CD4-positive, alpha-beta T cell treated with Interleukin-15 for 1 hour (primary cell): ENCODE results near the gene MALRD1.

Experiments used
- DNase-seq: peaks from one replicate; pipeline ENCODE4 v3.0.0-alpha.2; 2020

The MALRD1 gene

GRCh38 chr10:19048489-19048888 lies at the start of gene MALRD1:
Gene MALRD1 (plus strand): TSS chr10:19048801. CDS start chr10:19048939, 138 bp downstream.
- DNase-seq = no peak

DNA sequence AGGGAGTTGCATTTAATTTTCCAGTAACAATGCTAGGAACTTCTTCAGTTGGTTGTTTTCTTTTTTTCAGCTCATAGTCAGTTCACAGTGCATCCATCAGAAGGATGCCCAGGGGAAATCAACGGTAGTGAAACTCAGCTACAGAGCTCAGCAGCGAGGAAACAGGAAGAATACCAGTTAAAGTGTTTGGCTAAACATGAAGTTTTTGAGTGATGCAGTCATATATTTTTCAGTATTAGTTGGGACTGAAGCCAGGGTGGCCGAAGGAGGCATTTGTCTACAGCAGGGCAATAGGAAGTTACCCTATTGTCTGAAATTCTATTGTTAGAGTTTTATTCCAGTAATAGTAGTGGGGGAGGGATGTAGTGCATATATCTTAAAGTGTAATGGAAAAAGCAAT lies 45.3 kb upstream of the MALRD1 start:
- DNase-seq = no peak

GRCh38 chr10:19012111-19012510 lies 36.5 kb upstream of the MALRD1 start:
- no peak for DNase-seq

DNA sequence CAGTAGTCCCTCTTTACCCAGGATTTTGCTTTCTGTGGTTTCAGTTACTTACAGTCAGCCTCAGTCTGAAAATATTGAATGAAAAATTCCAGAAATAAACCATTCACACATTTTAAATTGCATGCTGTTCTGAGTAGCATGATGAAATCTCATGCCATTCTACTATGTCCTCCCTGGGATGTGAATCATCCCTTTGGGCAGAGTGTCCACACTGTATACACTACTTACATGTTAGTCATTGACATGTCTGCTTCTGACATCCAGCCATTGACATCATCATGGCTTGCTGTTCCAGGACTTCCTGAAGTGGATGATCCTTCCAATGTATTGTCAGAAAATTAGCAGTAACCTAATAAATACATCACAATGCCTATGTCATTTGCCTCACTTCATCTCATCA lies 34.6 kb upstream of the MALRD1 start:
- no peak for DNase-seq

- DNase-seq = no peak
Observed at GRCh38 chr10:19014498-19014897, 34.1 kb upstream of the MALRD1 start.

DNA sequence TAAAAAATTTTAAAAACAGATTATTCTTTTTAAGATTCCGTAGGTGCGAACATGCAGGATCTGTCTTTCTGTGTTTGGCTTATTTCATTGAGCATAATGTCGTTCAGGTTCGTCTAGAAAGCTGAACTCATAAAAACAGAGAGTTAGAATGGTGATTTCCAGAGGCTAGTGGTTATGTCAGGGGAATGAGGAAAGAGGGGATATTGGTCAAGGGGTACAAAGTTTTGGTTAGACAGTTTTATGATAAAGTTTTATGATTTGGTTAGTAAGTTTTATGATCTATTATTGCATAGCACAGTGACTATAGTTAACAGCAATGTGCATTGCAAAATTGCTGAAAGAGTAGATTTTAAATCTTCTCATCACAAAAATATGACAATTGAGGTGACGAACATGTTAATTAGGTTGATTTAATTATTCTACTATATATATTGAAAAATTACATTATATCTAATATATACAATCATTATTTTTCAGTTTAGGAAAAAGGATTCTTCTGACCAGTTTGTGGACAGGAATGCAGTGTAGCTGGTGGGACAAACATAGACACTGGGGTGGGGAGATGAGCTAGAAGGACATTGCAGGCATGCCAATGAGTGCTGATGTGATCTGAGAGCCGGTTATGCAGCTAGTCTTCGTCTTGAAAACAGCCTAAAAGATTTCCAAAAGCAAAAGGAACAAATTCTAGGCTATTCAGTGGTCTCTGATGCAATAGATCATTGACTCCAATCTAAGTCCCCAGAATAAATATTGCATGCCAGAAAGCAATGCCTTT lies 31.3 kb upstream of the MALRD1 start:
- no peak for DNase-seq

GRCh38 chr10:19021162-19021561 lies 27.4 kb upstream of the MALRD1 start:
- DNase-seq = no peak

GRCh38 chr10:19024611-19025010 lies 24.0 kb upstream of the MALRD1 start:
- no peak for DNase-seq

GRCh38 chr10:19031763-19032162 lies 16.8 kb upstream of the MALRD1 start:
- DNase-seq = no peak

DNA sequence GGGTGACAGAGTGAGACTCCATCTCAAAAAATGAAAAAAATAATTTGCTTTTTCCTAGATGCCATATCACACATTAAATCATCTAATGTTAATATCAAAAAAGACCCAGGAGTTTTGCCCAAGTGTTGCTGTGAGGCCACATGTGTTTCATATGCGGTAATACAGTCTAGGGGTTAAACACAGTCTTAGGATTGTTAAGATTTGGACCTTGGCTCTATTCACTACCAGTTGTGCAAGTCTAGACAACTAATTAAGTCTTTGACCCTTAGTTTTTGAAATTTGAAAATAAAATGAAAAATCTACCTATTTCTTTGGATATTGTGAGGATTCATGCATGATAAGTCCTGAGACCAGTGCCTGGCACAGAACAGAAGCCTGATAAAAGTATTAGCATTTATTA lies 14.9 kb upstream of the MALRD1 start:
- no peak for DNase-seq

GRCh38 chr10:19041171-19041570 lies 7.4 kb upstream of the MALRD1 start:
- no peak for DNase-seq

DNA sequence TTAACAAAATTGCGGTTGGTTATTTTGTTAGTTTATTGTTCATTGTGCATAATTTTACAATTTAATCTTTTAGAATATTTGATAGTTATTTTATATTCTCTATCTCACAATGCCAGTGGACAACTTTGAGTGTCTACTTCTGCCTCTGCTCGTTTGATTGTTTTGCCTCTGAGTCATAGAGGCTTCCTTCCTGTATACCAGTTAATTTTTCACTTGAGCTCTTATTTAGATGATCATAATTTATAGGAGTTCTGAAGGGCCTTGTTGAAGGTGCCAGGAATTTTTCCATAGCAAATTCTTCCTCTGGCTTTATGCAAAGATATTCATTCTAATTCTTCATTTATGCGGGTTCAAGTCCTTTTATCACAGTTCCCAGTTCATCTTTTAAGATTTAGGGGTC lies 5.2 kb upstream of the MALRD1 start:
- DNase-seq = no peak

- DNase-seq = no peak
Observed at GRCh38 chr10:19046679-19047078, 1.9 kb upstream of the MALRD1 start.

DNA sequence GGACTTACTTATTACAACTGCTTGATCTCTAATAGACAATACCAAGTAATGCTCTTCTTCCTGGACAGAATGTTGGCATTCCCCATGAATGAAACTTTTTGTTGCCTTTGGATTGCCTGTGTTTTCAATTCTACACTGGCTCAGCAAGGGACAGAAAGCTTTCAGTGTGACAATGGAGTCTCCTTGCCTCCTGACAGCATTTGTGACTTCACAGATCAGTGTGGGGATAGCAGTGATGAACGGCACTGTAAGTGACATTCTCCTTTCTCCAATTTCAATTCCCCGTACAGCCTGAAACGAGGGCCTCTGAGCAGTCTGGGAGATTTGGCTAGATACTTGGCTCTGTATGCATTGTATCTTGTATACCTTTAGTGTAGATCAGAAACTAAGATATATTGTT lies 290 bp downstream of the MALRD1 start:
- no peak for DNase-seq

DNA sequence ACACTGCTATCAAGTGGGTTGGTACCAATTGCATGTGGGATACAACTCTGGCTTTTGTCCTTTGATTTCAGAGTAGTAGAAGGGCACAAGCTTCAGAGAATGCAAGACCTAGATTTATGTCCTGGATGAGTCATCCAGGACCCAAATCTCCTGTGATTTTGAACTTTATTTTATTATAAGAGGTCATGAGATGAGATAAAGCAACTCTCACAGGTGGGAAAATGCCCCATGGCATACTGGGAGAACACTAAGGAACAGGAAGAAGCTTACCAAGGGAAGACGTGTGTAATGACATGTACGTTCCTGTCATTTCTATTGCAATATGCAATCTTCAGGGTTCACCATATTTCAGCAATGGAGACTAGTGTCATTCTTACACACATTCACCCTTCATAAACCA lies 966 bp downstream of the MALRD1 start:
- no peak for DNase-seq

DNA sequence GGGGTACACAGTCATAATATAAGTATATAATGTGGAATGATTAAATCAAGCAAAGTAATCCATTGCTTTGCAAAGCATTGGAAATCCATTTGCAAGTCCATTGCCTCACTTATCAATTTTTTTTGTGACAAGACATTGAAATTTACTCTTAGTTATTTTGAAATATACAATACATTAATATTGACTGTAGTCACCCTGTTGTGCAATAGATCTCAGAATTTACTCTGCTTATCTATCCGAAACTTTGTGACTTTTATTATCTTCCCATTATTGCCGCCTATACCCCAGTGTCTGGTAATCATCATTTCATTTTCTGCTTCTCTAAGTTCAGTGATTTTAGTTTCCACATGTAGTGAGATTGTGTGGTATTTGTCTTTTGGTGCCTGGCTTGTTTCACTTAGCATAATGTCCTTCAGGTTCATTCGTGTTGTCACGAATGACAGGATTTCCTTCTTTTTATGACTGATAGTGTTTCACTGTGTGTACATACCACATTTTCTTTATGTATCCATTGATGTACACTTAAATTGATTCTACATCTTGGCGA lies 5.8 kb downstream of the MALRD1 start:
- no peak for DNase-seq

GRCh38 chr10:19058046-19058445 lies 9.4 kb downstream of the MALRD1 start:
- no peak for DNase-seq

- no peak for DNase-seq
Observed at GRCh38 chr10:19063986-19064385, 15.4 kb downstream of the MALRD1 start.

GRCh38 chr10:19071946-19072345 lies 23.3 kb downstream of the MALRD1 start:
- no peak for DNase-seq

DNA sequence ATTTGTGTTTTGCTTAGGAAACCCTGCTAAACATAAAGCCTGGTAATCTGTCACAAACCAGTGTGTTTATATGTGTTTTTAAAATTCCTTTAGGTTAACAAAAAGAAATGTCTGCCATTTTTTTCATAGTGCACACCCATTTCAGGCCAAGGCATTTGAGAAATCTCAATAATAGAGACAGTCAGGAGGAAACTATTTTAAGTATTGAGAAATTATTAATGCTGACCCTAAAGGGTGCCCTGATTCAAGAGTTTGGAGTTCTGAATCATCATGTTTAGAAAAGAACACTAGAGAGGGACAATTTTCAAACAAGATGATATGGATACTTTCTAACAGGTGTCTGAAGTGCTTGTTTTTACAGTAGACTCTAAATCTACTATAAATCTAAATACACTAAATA lies 28.7 kb downstream of the MALRD1 start:
- no peak for DNase-seq

DNA sequence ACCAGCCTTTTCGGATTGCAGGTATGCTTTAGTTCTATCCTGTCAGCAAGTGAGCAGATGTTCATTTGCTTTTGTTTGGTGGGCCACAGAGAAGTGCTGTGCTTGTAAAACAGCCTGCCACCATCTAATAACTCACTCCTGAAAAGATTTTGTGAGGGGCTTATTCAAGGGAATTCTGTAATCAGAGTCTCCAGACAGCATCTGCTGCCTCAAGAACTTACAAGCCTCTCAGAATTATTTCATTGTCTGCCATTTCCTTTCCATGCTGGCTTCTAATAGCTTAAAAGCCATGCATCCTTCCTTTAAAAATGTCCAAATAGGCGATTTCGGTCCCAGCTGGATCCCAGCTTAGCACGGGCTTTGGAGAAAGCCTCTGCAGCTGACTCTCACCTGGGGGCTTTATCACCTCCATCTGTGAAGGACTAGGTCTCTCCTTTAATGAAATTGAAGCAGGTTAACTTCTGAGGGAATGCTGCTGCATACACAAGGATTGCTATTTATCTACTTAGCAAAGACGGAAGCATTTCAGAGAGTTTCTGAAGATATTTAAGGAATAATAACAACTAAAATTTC lies 48.0 kb downstream of the MALRD1 start:
- DNase-seq = no peak

DNA sequence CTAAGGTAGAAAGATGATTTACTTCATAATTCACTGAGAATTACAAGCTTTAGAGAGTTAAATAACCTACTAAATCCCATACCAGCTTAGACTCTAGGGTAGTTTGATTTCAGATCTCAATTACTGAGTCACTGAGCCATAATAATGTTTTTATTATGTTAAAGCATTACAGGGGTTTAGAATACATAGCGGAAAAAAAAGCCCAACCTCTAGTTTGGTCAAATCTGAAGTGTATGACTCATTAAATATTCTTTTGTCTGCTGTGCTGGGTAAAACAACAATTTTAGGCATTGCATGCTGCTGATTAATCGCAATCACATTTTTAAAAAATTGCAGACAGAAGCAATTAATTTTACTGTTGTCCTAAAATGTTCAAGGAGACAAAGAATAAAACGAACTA lies 48.5 kb downstream of the MALRD1 start:
- DNase-seq = no peak

- DNase-seq = no peak
Observed at GRCh38 chr10:19098803-19099202, 50.2 kb downstream of the MALRD1 start.

DNA sequence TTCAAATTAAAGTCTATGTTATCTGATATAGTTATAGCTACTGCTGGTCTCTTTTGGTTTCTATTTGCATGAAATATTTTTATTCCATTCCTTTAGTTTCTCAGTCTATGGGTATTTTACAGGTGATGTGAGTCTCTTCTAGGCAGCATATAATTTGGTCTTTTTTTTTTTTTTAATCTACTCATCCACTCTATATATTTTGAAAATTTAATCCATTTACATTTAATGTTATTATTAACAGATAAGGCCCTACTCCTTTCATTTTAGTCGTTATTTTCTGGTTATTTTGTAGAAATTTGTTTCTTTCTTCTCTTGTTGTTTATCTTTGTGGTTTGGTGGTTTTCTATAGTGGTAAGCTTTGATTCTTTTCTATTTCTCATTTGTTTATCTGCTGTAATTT lies 58.8 kb downstream of the MALRD1 start:
- no peak for DNase-seq
